Adipose tissue (tissue), 3 donors: ENCODE data around the gene VAMP2. TPM values are rescaled to one million over a fixed set of nuclear protein-coding genes. Genes with fewer than 3 reads are reported as not detected.

Experiments
- H3K27ac ChIP-seq: one replicate; pipeline ENCODE4 v1.5.1; 2013; ENCODE audit warnings: low read depth, low read length
- WGBS, 3 donors: extraction: QIAGEN DNeasy Blood & Tissue Kit; methylation state at CpG; one replicate each; pipeline ENCODE4 v1.1.7; 2013; 5-methylcytosine and 5-hydroxymethylcytosine counted together
- polyA plus RNA-seq, 3 donors: library from polyadenylated mRNA; stranded (reverse); fragments of 200-250 nt; gene quantifications; one replicate each; pipeline ENCODE4 v1.2.3, GENCODE V29; 2013
- donor health status: healthy with polysubstance abuse.
- donor health status: Bipolar disorder and iron deficiency.
- donor health status: healthy.

Gene VAMP2
- polyA plus RNA-seq, 3 donors: 36.0 to 52.6 (median 49.6) TPM

GRCh38 chr17:8147805-8148404, 14.8 kb downstream of the VAMP2 start:
- WGBS, 3 donors: 92 to 93% (median 93%) methylated on average over 12 to 13 of the region's 13 CpGs
- H3K27ac ChIP-seq: no peak overlapping the region

DNA sequence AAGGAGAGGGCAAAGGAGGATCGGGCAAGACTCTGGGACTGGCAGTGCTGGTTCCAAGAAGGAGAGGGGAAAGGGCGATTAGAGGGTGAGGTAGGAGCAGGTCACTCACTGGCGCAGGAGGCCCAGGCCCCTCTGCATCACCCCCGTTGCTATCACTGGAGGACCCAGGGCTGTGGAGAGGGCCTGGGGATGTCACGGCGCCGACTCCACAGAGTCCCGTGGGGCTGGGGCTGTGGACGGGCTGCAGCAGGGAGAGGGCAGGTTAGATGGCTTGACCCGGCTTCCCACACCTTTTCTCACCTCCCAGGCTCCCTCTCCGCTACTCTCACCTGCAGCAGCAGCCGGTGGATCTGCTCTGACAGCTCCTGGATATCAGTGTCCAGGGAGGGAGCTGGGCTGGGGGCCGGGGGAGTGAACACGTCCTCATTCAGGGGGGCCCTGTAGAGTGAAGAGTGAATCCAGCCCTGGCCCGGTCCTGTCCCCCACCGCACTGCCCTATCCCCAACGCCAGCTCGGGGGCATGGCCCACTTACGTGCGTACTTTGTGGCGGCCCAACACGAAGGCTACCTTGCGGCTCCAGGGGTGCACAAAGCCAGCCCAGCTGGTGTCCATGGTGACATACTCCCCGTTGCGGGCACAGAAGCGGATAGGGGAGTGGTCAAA, 15.5 kb downstream of the VAMP2 start:
- no peak overlapping the region for H3K27ac ChIP-seq
- 88 to 94% (median 90%) methylated on average over 25 to 26 of the region's 26 CpGs for WGBS, 3 donors

DNA sequence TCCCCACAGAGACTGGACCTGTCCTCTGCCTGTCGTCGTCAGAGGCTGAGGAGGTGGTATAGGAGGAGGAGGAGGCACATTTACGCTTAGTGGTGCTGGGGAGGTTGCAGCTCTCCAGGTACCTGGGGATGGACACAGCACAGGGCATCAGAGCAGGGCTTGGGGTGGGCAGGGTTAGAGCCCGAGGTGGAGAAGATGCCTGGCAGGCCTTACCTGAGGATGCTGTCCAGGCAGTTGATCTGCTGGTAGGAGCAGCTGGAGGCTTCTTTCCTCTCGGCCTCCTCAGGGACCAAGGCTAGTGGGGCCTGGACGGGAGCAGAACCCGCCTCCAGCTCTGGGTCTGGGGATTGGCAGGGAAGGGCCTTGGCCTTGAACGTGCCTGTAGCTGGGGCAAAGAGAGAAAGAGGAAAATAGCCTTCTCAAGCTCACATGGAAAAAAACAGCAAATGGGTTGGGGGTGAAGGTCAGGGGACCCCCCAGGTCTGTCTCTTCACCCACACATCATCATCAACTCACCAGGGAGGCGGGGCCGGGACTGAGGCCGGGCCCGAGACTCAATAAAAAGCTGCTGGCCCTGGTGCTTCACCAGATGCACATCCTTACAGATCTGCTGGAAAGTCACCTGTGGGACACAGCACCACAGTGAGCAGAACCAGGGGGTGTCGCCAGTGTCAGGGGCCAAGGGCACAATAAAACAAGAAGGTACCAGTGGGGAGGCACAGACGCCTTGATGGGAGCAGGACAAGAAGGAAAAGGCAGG, 16.2 kb downstream of the VAMP2 start:
- no peak overlapping the region for H3K27ac ChIP-seq
- 86 to 95% (median 93%) methylated on average over 14 of the region's 14 CpGs for WGBS, 3 donors

DNA sequence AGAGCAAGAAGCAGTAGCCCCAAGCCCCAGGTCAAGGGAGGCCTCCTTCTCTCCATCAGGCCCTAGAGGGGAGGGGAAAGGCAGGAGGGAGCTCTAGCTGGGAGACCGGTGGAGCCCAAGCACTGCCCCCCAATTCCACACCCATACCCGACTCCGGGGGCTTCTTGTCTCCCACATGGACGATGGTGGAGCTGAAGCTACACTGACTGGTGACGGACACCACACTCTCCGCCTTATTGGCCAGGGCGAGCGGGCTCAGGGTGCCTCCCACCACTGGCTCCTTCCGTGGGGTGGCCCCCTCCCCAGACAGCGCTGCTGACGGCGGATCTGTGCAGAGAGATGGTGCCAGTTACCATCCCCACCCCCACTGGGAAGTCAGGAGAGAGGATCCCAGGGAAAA, 16.9 kb downstream of the VAMP2 start:
- 92 to 96% (median 92%) methylated on average over 12 of the region's 12 CpGs for WGBS, 3 donors

GRCh38 chr17:8144401-8145231, 18.1 kb downstream of the VAMP2 start:
- WGBS, 3 donors: 91 to 95% (median 93%) methylated on average over 15 of the region's 15 CpGs
- no peak overlapping the region for H3K27ac ChIP-seq

More for the DNA sequence above, 16.9 kb downstream of the VAMP2 start:
- no peak overlapping the region for H3K27ac ChIP-seq

DNA sequence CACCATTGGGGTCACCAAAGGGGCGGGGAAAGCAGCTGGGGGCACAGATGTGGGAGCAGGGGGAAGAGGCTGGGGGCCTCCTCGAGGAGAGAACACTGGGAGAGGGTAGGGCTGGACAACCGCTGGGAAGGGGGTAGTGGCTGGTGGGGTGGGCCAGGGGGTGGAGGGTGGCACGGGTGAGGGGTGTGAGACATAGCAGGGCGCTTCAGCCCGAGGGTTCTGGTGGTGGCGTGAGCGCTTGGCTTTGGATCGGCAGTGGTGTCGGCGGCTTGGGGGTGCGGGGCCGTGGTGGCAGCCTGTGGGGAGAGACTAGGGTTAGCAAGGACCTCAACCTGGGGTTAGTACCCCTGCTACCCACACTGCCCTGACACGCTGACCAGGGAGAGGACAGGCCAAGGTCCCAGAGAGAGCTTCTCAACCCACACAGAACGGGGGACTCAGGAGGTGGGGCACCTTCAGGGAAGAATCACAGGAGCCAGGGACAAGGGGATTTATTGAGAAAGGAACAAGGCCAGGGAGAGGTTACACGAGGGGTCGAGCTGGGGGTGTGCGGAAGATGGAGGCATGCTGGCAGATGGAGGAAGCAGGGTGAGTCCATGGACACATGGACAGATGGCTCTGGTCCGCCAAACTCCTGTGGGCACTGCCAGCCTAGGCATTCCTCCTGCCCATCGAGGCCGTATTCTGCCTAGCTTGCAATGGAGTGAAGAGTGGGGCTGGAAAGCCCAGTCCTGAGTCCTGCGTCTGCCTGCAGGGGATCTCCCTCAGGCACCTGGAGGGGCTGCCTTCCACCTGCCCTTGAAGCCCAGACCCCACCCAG, 19.0 kb downstream of the VAMP2 start:
- 89 to 93% (median 93%) methylated on average over 22 of the region's 22 CpGs for WGBS, 3 donors
- no peak overlapping the region for H3K27ac ChIP-seq

- 83 to 87% (median 86%) methylated on average over 15 of the region's 15 CpGs for WGBS, 3 donors
- no peak overlapping the region for H3K27ac ChIP-seq
Observed at GRCh38 chr17:8142887-8143580, 19.7 kb downstream of the VAMP2 start.

- H3K27ac ChIP-seq: no peak overlapping the region
- WGBS, 3 donors: 89 to 91% (median 90%) methylated on average over 22 to 23 of the region's 23 CpGs
Observed at GRCh38 chr17:8142158-8142886, 20.4 kb downstream of the VAMP2 start.

DNA sequence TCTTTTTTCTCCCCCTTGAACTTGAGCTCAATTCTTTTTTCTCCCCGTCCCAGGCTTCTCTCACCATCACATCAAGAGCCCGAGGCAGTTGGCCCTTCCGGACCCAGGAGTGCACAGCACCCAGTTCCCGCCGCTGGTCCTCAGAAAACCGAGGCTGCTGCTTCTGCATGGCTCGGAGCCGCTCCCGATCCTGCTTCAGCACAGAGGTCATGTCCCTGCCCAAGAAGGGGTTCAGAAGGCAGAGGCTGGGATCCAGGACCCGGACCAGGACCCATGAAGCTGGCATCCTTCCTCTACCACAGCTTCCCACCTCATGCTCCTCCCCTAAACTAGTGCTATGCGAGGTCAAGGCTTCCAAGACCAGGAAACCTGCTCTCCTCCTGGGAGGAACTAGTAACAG, 21.0 kb downstream of the VAMP2 start:
- no peak overlapping the region for H3K27ac ChIP-seq

DNA sequence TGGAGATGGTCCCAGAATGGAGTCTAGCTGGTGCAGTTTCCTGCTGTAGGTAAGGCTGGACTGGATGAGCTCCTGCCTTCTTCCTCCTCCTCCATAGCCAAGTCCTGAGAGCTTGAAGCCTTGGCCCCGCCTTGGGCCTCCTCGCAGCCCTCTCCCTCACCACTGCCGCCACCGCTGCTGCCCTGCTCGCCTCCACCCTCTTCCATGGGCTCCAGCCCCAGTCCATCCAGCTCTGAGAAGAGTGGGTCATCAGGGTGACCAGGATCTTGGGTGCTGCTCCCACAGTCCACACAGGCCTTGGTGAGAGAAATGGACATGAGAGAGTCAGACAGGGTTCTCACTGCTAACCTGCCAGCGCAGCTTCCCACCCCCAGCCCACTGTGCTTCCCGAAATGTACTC, 21.7 kb downstream of the VAMP2 start:
- WGBS, 3 donors: 96% methylated on average over 7 of the region's 7 CpGs
- H3K27ac ChIP-seq: no peak overlapping the region

More for the DNA sequence above, 21.0 kb downstream of the VAMP2 start:
- WGBS, 3 donors: 91 to 94% (median 93%) methylated on average over 11 of the region's 11 CpGs

- 75 to 81% (median 79%) methylated on average over 18 of the region's 18 CpGs for WGBS, 3 donors
- H3K27ac ChIP-seq: no peak overlapping the region
Observed at GRCh38 chr17:8140065-8141029, 22.4 kb downstream of the VAMP2 start.

- H3K27ac ChIP-seq: peak overlapping the region; percentile 20
- 0 to 1% (median 1%) methylated on average over 45 to 46 of the region's 46 CpGs for WGBS, 3 donors
Observed at GRCh38 chr17:8138672-8139371, 23.9 kb downstream of the VAMP2 start.

DNA sequence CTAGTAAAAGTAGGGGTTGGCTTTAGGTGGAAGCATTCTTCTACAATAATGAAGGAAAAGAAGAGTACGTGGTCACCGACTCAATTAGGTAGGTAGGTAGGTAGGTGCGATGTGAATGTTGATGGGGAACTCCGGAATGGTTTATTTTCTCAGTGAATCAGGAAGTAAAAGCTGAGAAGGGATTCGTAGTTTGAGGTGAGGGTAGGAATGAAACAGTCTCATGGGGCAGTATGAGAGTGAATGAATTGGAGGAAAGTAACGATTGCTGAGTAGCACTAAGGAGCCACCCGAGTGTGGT, 24.4 kb downstream of the VAMP2 start:
- no peak overlapping the region for H3K27ac ChIP-seq
- 1 to 2% (median 2%) methylated on average over 7 of the region's 7 CpGs for WGBS, 3 donors

GRCh38 chr17:8137645-8138373, 24.9 kb downstream of the VAMP2 start:
- no peak overlapping the region for H3K27ac ChIP-seq
- 22 to 36% (median 30%) methylated on average over 21 of the region's 21 CpGs for WGBS, 3 donors

GRCh38 chr17:8133941-8134340, 28.8 kb downstream of the VAMP2 start:
- 88 to 91% (median 90%) methylated on average over 4 of the region's 4 CpGs for WGBS, 3 donors
- H3K27ac ChIP-seq: no peak overlapping the region
